ENCODE results near the gene NSRP1.

NSRP1 gene

GRCh38 chr17:30092886-30093285 lies 23.7 kb upstream of the NSRP1 start:
- H3K4me1 ChIP-seq (ENCODE audit: low read length) = peaks cover 4% of the 10 kb centered on the region; the same call in 1 of the 2 replicates
- no peaks in the 10 kb centered on the region for H3K9me2 ChIP-seq (replicated peaks; ENCODE audit: insufficient read depth, low read length)
- H3K27ac ChIP-seq (ENCODE audit: low read length) = no peak overlapping the region
- no peak overlapping the region for H3K4me2 ChIP-seq (ENCODE audit: low read depth, low read length)
- H3F3A ChIP-seq (ENCODE audit: insufficient read depth, low read length) = no peaks in the 10 kb centered on the region
- H3K9ac ChIP-seq (ENCODE audit: low read length) = no peak overlapping the region
- no peaks in the 10 kb centered on the region for H3K9me3 ChIP-seq (replicated peaks; ENCODE audit: insufficient read depth, low read length)
- H3K79me2 ChIP-seq (ENCODE audit: low read length) = no peaks in the 10 kb centered on the region
- DNase-seq = no peak
- H3K27me3 ChIP-seq (replicated peaks; ENCODE audit: insufficient read depth, low read length) = no peaks in the 10 kb centered on the region
- no peak overlapping the region for H2AFZ ChIP-seq (ENCODE audit: low read length)
- TF ChIP-seq CTCF (IDR thresholded peaks at IDR 0.05; ENCODE audit: low read length) (no peak), EZH2 (optimal IDR thresholded peaks at IDR 0.05; ENCODE audit: low read depth, low read length) (no peak), EZH2phosphoT487 (IDR thresholded peaks at IDR 0.05; ENCODE audit: low read length) (no peak)
- no peak overlapping the region for H3K4me3 ChIP-seq (ENCODE audit: low read length)
- no peaks in the 10 kb centered on the region for H4K20me1 ChIP-seq (ENCODE audit: insufficient read depth, low read length)
- no peaks in the 10 kb centered on the region for H3K36me3 ChIP-seq (replicated peaks; ENCODE audit: insufficient read depth, low read length)

- TF ChIP-seq EZH2phosphoT487 (IDR thresholded peaks at IDR 0.05; ENCODE audit: low read length) (no peak), EZH2 (optimal IDR thresholded peaks at IDR 0.05; ENCODE audit: low read depth, low read length) (no peak), CTCF (IDR thresholded peaks at IDR 0.05; ENCODE audit: low read length) (peak; percentile 82)
- Histone ChIP-seq H3K27me3 (replicated peaks; ENCODE audit: insufficient read depth, low read length) (no peaks in the 10 kb centered on the region), H3F3A (ENCODE audit: insufficient read depth, low read length) (no peaks in the 10 kb centered on the region), H3K79me2 (ENCODE audit: low read length) (no peaks in the 10 kb centered on the region), H3K36me3 (replicated peaks; ENCODE audit: insufficient read depth, low read length) (no peaks in the 10 kb centered on the region), H3K4me3 (ENCODE audit: low read length) (no peak overlapping the region), H3K4me1 (ENCODE audit: low read length) (peaks cover 4% of the 10 kb centered on the region; the same call in 1 of the 2 replicates), H2AFZ (ENCODE audit: low read length) (peak overlapping the region; percentile 58), H4K20me1 (ENCODE audit: insufficient read depth, low read length) (no peaks in the 10 kb centered on the region), H3K9me2 (replicated peaks; ENCODE audit: insufficient read depth, low read length) (no peaks in the 10 kb centered on the region), H3K9ac (ENCODE audit: low read length) (no peak overlapping the region), H3K4me2 (ENCODE audit: low read depth, low read length) (peak overlapping the region; percentile 31; the same call in 1 of the 2 replicates), H3K27ac (ENCODE audit: low read length) (no peak overlapping the region), H3K9me3 (replicated peaks; ENCODE audit: insufficient read depth, low read length) (no peaks in the 10 kb centered on the region)
- peak; percentile 56 for DNase-seq
Measured at GRCh38 chr17:30093463-30094147, 23.0 kb upstream of the NSRP1 start.

GRCh38 chr17:30095507-30096244 lies 20.9 kb upstream of the NSRP1 start:
- Histone ChIP-seq H3K4me1 (ENCODE audit: low read length) (peaks cover 4% of the 10 kb centered on the region; the same call in 1 of the 2 replicates), H3K4me3 (ENCODE audit: low read length) (no peak overlapping the region), H3K36me3 (replicated peaks; ENCODE audit: insufficient read depth, low read length) (no peaks in the 10 kb centered on the region), H3K27ac (ENCODE audit: low read length) (no peak overlapping the region), H3K9me2 (replicated peaks; ENCODE audit: insufficient read depth, low read length) (no peaks in the 10 kb centered on the region), H3F3A (ENCODE audit: insufficient read depth, low read length) (no peaks in the 10 kb centered on the region), H3K9me3 (replicated peaks; ENCODE audit: insufficient read depth, low read length) (no peaks in the 10 kb centered on the region), H3K27me3 (replicated peaks; ENCODE audit: insufficient read depth, low read length) (no peaks in the 10 kb centered on the region), H3K79me2 (ENCODE audit: low read length) (no peaks in the 10 kb centered on the region), H2AFZ (ENCODE audit: low read length) (no peak overlapping the region), H3K9ac (ENCODE audit: low read length) (no peak overlapping the region), H4K20me1 (ENCODE audit: insufficient read depth, low read length) (no peaks in the 10 kb centered on the region), H3K4me2 (ENCODE audit: low read depth, low read length) (no peak overlapping the region)
- DNase-seq = peak; percentile 43
- peak; percentile 51 for TF ChIP-seq CTCF (IDR thresholded peaks at IDR 0.05; ENCODE audit: low read length)
- TF ChIP-seq EZH2 (optimal IDR thresholded peaks at IDR 0.05; ENCODE audit: low read depth, low read length) = no peak
